Keratinocyte (primary cell): ENCODE data around the gene VPS37C. TPM values are rescaled to one million over a fixed set of nuclear protein-coding genes. Genes with fewer than 3 reads are reported as not detected.

Experiments
- DNase-seq: peaks from one replicate; pipeline ENCODE4 v3.0.0-alpha.2; 2011; ENCODE audit warnings: low read depth, missing footprints, low spot score
- FAIRE-seq: peaks from 2 replicates; lab custom pipeline; 2011; peaks lifted over from hg19 to GRCh38; lab: Jason Lieb, UNC
- H2AFZ ChIP-seq: 2 replicates; pipeline ENCODE4 v1.6.0; 2012; ENCODE audit warnings: low read length, control low read depth, inconsistent platforms; ENCODE audit not compliant: control insufficient read depth
- H3K27ac ChIP-seq: 2 replicates; pipeline ENCODE4 v1.5.1; 2011; ENCODE audit warnings: low read length; ENCODE audit not compliant: control insufficient read depth, insufficient read depth
- H3K27me3 ChIP-seq: 3 replicates; pipeline ENCODE4 v1.6.0; 2011; ENCODE audit warnings: low read length; ENCODE audit not compliant: control insufficient read depth, insufficient read depth; ENCODE audit errors: extremely low read depth
- H3K36me3 ChIP-seq, 2 experiments: 2 replicates in 1 of 2; 3 replicates in 1 of 2; pipeline ENCODE4 v1.5.1; 2011; ENCODE audit warnings: low read length in 2 of 2, mild to moderate bottlenecking in 1 of 2; ENCODE audit not compliant: control insufficient read depth in 2 of 2, insufficient read depth in 2 of 2; ENCODE audit errors: extremely low read depth in 1 of 2
- H3K4me1 ChIP-seq: 3 replicates; pipeline ENCODE4 v1.5.1; 2011; ENCODE audit warnings: low read length; ENCODE audit not compliant: control insufficient read depth, insufficient read depth; ENCODE audit errors: extremely low read depth
- H3K4me2 ChIP-seq: 3 replicates; pipeline ENCODE4 v1.6.0; 2011; ENCODE audit warnings: low read depth, low read length; ENCODE audit not compliant: control insufficient read depth, insufficient read depth; ENCODE audit errors: extremely low read depth
- H3K4me3 ChIP-seq, 3 experiments: fragments of 200-600 bp in 1 of 3; sonication (generic) in 1 of 3; 2 replicates in 2 of 3; 3 replicates in 1 of 3; pipeline ENCODE4 v1.5.1; 2011 to 2016; ENCODE audit warnings: low read length in 3 of 3, mild to moderate bottlenecking in 3 of 3, control low read depth in 2 of 3, inconsistent platforms in 1 of 3, low read depth in 1 of 3, mixed read lengths in 1 of 3, mixed run types in 1 of 3, moderate library complexity in 1 of 3; ENCODE audit not compliant: control insufficient read depth in 2 of 3, insufficient read depth in 2 of 3; ENCODE audit errors: extremely low read depth in 1 of 3
- H3K79me2 ChIP-seq: 2 replicates; pipeline ENCODE4 v1.6.0; 2012; ENCODE audit warnings: low read length; ENCODE audit not compliant: control insufficient read depth, insufficient read depth
- H3K9ac ChIP-seq: 3 replicates; pipeline ENCODE4 v1.6.0; 2011; ENCODE audit warnings: low read length; ENCODE audit not compliant: control insufficient read depth, insufficient read depth; ENCODE audit errors: extremely low read depth
- H3K9me1 ChIP-seq: 3 replicates; pipeline ENCODE4 v1.6.0; 2011; ENCODE audit warnings: low read length; ENCODE audit not compliant: control insufficient read depth, insufficient read depth; ENCODE audit errors: extremely low read depth
- H3K9me3 ChIP-seq: 2 replicates; pipeline ENCODE4 v1.5.1; 2012; ENCODE audit warnings: low read depth, low read length; ENCODE audit not compliant: control insufficient read depth
- H4K20me1 ChIP-seq: 3 replicates; pipeline ENCODE4 v1.6.0; 2011; ENCODE audit warnings: low read length; ENCODE audit not compliant: control insufficient read depth, insufficient read depth; ENCODE audit errors: extremely low read depth
- EZH2 ChIP-seq: IDR thresholded peaks from one replicate; pipeline ENCODE4 v1.6.1; 2012; ENCODE audit warnings: inconsistent platforms, mild to moderate bottlenecking, low read length, moderate library complexity
- dilution Hi-C: fragments of 300-500 bp; cut with MboI; formaldehyde crosslinking; loops from one replicate; pipeline ENCODE4 v1.7.0; 2020; ENCODE audit warnings: low sequenced_read_pairs; ENCODE audit not compliant: extremely low pct_ligation_motif_present
- polyA plus RNA-seq, 5 experiments: library from polyadenylated mRNA; depleted of rRNA in 3 of 5; stranded (reverse) in 3 of 5; stranded (forward) in 1 of 5; unstranded in 1 of 5; fragments of >200 nt; gene quantifications; 1 replicate in 1 of 5; 2 replicates in 3 of 5; 3 replicates in 1 of 5; pipeline versions ENCODE4 v1.2.1 to v1.2.3, GENCODE V29; 2011 to 2012; ENCODE audit warnings: missing spikeins in 2 of 5, low read depth in 1 of 5, low replicate concordance in 1 of 5
- TF ChIP-seq, protein P1 (sequence below), 3 experiments: IDR thresholded peaks in 1 of 3; conservative IDR thresholded peaks in 1 of 3; optimal IDR thresholded peaks in 1 of 3; 2 replicates in 2 of 3; 3 replicates in 1 of 3; pipeline versions ENCODE3 to v1.5.1; 2011; ENCODE audit warnings: low read length in 3 of 3, mild to moderate bottlenecking in 3 of 3, moderate library complexity in 2 of 3, control low read depth in 1 of 3, inconsistent platforms in 1 of 3; ENCODE audit not compliant: insufficient read depth in 2 of 3; ENCODE audit errors: extremely low read depth in 1 of 3

The VPS37C gene
- polyA plus RNA-seq, 1 donor (not counting 4 experiments of a cell fraction or from before 2014, with no cell fraction given): 8.0 TPM

DNA sequence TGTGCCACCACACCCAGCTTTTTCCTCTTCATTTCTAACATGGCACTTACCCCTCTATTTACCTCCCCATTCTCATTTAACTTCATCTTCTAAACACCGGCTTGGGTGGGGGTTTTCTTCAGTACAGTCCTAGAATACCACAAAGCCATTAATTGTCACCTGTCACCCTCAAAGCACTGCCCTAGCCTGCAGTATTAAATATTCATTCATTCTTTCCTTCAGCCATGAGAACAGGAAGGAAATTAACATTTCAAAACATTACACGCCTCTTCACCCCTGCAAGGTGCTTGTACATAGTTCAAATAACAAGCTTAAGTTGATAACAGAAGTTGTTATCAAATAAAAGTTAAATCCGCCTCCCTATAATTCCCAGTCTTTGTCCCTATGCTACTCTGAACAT is 10.7 kb upstream of the VPS37C start:
- H4K20me1 ChIP-seq: no peaks in the 10 kb centered on the region

DNA sequence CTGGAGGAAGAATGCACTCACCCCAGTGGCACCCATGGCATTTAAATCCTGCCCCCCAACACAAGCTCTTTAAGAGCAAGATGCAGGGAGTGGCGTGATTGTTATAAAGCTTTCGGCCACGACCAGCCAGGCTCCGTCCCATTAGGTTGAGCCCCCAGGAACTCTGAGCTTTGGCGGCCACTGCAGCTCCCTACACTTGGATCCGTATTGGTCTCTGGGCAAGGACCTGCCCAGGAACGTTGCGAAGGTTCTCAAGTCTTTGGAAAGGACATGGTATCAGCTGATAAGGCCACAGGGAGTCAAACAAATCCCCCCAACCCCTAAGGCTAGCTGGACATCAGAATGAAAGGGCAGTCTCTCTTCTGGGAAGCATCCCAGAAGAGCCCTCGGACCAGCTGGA is 9.3 kb upstream of the VPS37C start:
- FAIRE-seq (no peak), DNase-seq (no peak)
- Histone ChIP-seq H3K9me3 (no peaks in the 10 kb centered on the region), H3K79me2 (no peaks in the 10 kb centered on the region), H3K27ac (no peak overlapping the region), H3K9ac (no peak overlapping the region), H3K4me2 (no peak overlapping the region), H4K20me1 (no peaks in the 10 kb centered on the region), H2AFZ (no peak overlapping the region), H3K9me1 (no peaks in the 10 kb centered on the region), H3K36me3 (no peaks in the 10 kb centered on the region), H3K27me3 (peaks cover 12% of the 10 kb centered on the region), H3K4me3 (no peak overlapping the region), H3K4me1 (no peaks in the 10 kb centered on the region)
- TF ChIP-seq EZH2: no peak
- TF ChIP-seq, protein P1, sequence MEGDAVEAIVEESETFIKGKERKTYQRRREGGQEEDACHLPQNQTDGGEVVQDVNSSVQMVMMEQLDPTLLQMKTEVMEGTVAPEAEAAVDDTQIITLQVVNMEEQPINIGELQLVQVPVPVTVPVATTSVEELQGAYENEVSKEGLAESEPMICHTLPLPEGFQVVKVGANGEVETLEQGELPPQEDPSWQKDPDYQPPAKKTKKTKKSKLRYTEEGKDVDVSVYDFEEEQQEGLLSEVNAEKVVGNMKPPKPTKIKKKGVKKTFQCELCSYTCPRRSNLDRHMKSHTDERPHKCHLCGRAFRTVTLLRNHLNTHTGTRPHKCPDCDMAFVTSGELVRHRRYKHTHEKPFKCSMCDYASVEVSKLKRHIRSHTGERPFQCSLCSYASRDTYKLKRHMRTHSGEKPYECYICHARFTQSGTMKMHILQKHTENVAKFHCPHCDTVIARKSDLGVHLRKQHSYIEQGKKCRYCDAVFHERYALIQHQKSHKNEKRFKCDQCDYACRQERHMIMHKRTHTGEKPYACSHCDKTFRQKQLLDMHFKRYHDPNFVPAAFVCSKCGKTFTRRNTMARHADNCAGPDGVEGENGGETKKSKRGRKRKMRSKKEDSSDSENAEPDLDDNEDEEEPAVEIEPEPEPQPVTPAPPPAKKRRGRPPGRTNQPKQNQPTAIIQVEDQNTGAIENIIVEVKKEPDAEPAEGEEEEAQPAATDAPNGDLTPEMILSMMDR (optimal IDR thresholded peaks at IDR 0.05 in 1 of 3, IDR thresholded peaks at IDR 0.05 in 1 of 3, conservative IDR thresholded peaks at IDR 0.05 in 1 of 3; ENCODE audit: extremely low read depth in 1 of 3, insufficient read depth in 2 of 3, low read length in 3 of 3): no peak
- dilution Hi-C loops: no loop called here

More for the DNA sequence above, 10.7 kb upstream of the VPS37C start:
- FAIRE-seq: no peak
- dilution Hi-C loops: no loop called here
- Histone ChIP-seq H3K27me3 (peaks cover 12% of the 10 kb centered on the region), H2AFZ (no peak overlapping the region), H3K36me3 (no peaks in the 10 kb centered on the region), H3K27ac (no peak overlapping the region), H3K9me1 (no peaks in the 10 kb centered on the region), H3K9me3 (no peaks in the 10 kb centered on the region), H3K9ac (no peak overlapping the region), H3K79me2 (no peaks in the 10 kb centered on the region), H3K4me1 (no peaks in the 10 kb centered on the region), H3K4me2 (no peak overlapping the region), H3K4me3 (no peak overlapping the region)
- no peak for TF ChIP-seq EZH2
- TF ChIP-seq, protein P1 (optimal IDR thresholded peaks at IDR 0.05 in 1 of 3, IDR thresholded peaks at IDR 0.05 in 1 of 3, conservative IDR thresholded peaks at IDR 0.05 in 1 of 3; ENCODE audit: extremely low read depth in 1 of 3, insufficient read depth in 2 of 3, low read length in 3 of 3): no peak
- DNase-seq: no peak
